Measurements from ENCODE around the gene LHFPL6.

The LHFPL6 gene

GRCh38 chr13:39462906-39463305 lies 140.1 kb downstream of the LHFPL6 start:
- Histone ChIP-seq H3K79me2 (ENCODE audit: insufficient read depth, low read length) (no peaks in the 10 kb centered on the region), H3K9me3 (ENCODE audit: low read length) (no peaks in the 10 kb centered on the region), H3K27ac (ENCODE audit: low read depth, low read length, poor library complexity, severe bottlenecking) (no peak overlapping the region), H4K20me1 (ENCODE audit: insufficient read depth, low read length) (no peaks in the 10 kb centered on the region), H3K27me3 (ENCODE audit: insufficient read depth, low read length) (no peaks in the 10 kb centered on the region), H3K9me2 (ENCODE audit: low read depth, low read length) (no peaks in the 10 kb centered on the region), H3K4me3 (ENCODE audit: low read depth, low read length, poor library complexity, severe bottlenecking) (no peak overlapping the region), H3F3A (ENCODE audit: insufficient read depth, low read length) (no peaks in the 10 kb centered on the region), H2AFZ (ENCODE audit: low read length) (no peak overlapping the region), H3K4me2 (ENCODE audit: low read length) (no peak overlapping the region), H3K4me1 (ENCODE audit: insufficient read depth, low read length, severe bottlenecking) (no peaks in the 10 kb centered on the region), H3K9ac (ENCODE audit: low read length) (no peak overlapping the region), H3K36me3 (ENCODE audit: insufficient read depth, low read length) (no peaks in the 10 kb centered on the region)
- TF ChIP-seq EZH2 (IDR thresholded peaks at IDR 0.05; ENCODE audit: borderline replicate concordance, low read length) (no peak), CTCF (IDR thresholded peaks at IDR 0.05; ENCODE audit: low read length) (no peak)

GRCh38 chr13:39462428-39462827 lies 140.6 kb downstream of the LHFPL6 start:
- H3F3A ChIP-seq (ENCODE audit: insufficient read depth, low read length): no peaks in the 10 kb centered on the region
- H3K79me2 ChIP-seq (ENCODE audit: insufficient read depth, low read length): no peaks in the 10 kb centered on the region
- H3K36me3 ChIP-seq (ENCODE audit: insufficient read depth, low read length): no peaks in the 10 kb centered on the region
- H3K27me3 ChIP-seq (ENCODE audit: insufficient read depth, low read length): 0 out of 2 replicates have a peak, but pooled peaks cover under 1% of the 10 kb centered on the region
- H3K4me3 ChIP-seq (ENCODE audit: low read depth, low read length, poor library complexity, severe bottlenecking): no peak overlapping the region
- no peak overlapping the region for H3K9ac ChIP-seq (ENCODE audit: low read length)
- no peaks in the 10 kb centered on the region for H4K20me1 ChIP-seq (ENCODE audit: insufficient read depth, low read length)
- TF ChIP-seq CTCF (IDR thresholded peaks at IDR 0.05; ENCODE audit: low read length) (no peak), EZH2 (IDR thresholded peaks at IDR 0.05; ENCODE audit: borderline replicate concordance, low read length) (no peak)
- H3K27ac ChIP-seq (ENCODE audit: low read depth, low read length, poor library complexity, severe bottlenecking): no peak overlapping the region
- H3K4me1 ChIP-seq (ENCODE audit: insufficient read depth, low read length, severe bottlenecking): no peaks in the 10 kb centered on the region
- H3K9me2 ChIP-seq (ENCODE audit: low read depth, low read length): no peaks in the 10 kb centered on the region
- H3K4me2 ChIP-seq (ENCODE audit: low read length): no peak overlapping the region
- H3K9me3 ChIP-seq (ENCODE audit: low read length): peaks cover under 1% of the 10 kb centered on the region; the same call in 1 of the 2 replicates
- H2AFZ ChIP-seq (ENCODE audit: low read length): no peak overlapping the region

- Histone ChIP-seq H3F3A (ENCODE audit: insufficient read depth, low read length) (no peaks in the 10 kb centered on the region), H3K4me1 (ENCODE audit: insufficient read depth, low read length, severe bottlenecking) (no peaks in the 10 kb centered on the region), H3K9me2 (ENCODE audit: low read depth, low read length) (no peaks in the 10 kb centered on the region), H3K36me3 (ENCODE audit: insufficient read depth, low read length) (no peaks in the 10 kb centered on the region), H4K20me1 (ENCODE audit: insufficient read depth, low read length) (no peaks in the 10 kb centered on the region), H2AFZ (ENCODE audit: low read length) (no peak overlapping the region), H3K27ac (ENCODE audit: low read depth, low read length, poor library complexity, severe bottlenecking) (no peak overlapping the region), H3K4me2 (ENCODE audit: low read length) (no peak overlapping the region), H3K9me3 (ENCODE audit: low read length) (peaks cover 3% of the 10 kb centered on the region; the same call in 1 of the 2 replicates), H3K9ac (ENCODE audit: low read length) (no peak overlapping the region), H3K4me3 (ENCODE audit: low read depth, low read length, poor library complexity, severe bottlenecking) (no peak overlapping the region), H3K27me3 (ENCODE audit: insufficient read depth, low read length) (0 out of 2 replicates have a peak, but pooled peaks cover 5% of the 10 kb centered on the region), H3K79me2 (ENCODE audit: insufficient read depth, low read length) (no peaks in the 10 kb centered on the region)
- TF ChIP-seq CTCF (IDR thresholded peaks at IDR 0.05; ENCODE audit: low read length) (no peak), EZH2 (IDR thresholded peaks at IDR 0.05; ENCODE audit: borderline replicate concordance, low read length) (no peak)
These were observed 141.2 kb downstream of the LHFPL6 start for GRCh38 chr13:39461685-39462266.

All from OCI-LY1 (cell line).